Testis (tissue), 2 donors: Measurements from ENCODE around the gene MARCKS.

Experiments used
- POLR2A ChIP-seq: fragments of 450-650 bp; IDR thresholded peaks from one replicate; pipeline ENCODE4 v1.6.1; 2017; ENCODE audit warnings: antibody characterized with exemption, mild to moderate bottlenecking, moderate library complexity
- TF ChIP-seq, protein P1 (sequence below), 3 experiments: fragments of 450-650 bp in 2 of 3; fragments of 200-600 bp in 1 of 3; sonication (generic) in 1 of 3; IDR thresholded peaks; one replicate each; pipeline ENCODE4 v1.5.1; 2016 to 2019; ENCODE audit warnings: antibody characterized with exemption in 3 of 3, mild to moderate bottlenecking in 2 of 3, moderate library complexity in 1 of 3

DNA sequence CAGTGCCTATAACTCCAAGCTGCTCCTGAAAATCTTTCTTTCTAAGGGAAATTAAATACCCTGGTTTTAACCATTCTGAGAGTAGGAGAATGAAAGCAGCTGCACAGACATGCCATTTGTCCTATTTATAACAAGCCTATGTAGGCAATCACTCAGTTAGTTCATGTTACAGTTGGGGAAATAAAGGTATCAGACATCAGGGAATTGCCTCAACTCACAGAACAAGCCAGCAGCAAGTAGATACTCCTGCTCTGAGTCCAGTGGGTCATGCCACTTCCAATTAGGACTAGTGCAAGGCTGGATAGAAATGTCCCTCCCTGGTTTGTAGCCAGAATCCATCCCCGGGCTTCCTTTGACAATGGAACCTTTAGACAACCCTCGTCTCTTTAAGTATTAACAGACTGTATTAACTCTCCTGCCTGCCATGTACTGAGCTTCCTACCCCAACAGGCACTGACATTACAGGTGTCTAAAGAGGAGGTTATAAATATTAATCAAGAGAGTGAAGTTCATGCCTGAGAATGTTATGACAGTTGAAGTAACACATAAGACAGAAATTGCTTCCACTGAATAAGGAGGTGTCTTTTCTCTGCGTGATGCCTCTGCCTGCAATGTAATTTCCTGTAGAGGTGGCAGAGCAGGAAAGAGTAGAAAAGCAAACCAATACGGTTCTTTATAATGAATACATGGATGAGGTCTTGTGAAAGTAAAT lies 28.0 kb upstream of the MARCKS start:
- TF ChIP-seq, protein P1, sequence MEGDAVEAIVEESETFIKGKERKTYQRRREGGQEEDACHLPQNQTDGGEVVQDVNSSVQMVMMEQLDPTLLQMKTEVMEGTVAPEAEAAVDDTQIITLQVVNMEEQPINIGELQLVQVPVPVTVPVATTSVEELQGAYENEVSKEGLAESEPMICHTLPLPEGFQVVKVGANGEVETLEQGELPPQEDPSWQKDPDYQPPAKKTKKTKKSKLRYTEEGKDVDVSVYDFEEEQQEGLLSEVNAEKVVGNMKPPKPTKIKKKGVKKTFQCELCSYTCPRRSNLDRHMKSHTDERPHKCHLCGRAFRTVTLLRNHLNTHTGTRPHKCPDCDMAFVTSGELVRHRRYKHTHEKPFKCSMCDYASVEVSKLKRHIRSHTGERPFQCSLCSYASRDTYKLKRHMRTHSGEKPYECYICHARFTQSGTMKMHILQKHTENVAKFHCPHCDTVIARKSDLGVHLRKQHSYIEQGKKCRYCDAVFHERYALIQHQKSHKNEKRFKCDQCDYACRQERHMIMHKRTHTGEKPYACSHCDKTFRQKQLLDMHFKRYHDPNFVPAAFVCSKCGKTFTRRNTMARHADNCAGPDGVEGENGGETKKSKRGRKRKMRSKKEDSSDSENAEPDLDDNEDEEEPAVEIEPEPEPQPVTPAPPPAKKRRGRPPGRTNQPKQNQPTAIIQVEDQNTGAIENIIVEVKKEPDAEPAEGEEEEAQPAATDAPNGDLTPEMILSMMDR (IDR thresholded peaks at IDR 0.05): no peak
- TF ChIP-seq POLR2A: no peak
